ENCODE results near the gene ABLIM2.

The ABLIM2 gene

DNA sequence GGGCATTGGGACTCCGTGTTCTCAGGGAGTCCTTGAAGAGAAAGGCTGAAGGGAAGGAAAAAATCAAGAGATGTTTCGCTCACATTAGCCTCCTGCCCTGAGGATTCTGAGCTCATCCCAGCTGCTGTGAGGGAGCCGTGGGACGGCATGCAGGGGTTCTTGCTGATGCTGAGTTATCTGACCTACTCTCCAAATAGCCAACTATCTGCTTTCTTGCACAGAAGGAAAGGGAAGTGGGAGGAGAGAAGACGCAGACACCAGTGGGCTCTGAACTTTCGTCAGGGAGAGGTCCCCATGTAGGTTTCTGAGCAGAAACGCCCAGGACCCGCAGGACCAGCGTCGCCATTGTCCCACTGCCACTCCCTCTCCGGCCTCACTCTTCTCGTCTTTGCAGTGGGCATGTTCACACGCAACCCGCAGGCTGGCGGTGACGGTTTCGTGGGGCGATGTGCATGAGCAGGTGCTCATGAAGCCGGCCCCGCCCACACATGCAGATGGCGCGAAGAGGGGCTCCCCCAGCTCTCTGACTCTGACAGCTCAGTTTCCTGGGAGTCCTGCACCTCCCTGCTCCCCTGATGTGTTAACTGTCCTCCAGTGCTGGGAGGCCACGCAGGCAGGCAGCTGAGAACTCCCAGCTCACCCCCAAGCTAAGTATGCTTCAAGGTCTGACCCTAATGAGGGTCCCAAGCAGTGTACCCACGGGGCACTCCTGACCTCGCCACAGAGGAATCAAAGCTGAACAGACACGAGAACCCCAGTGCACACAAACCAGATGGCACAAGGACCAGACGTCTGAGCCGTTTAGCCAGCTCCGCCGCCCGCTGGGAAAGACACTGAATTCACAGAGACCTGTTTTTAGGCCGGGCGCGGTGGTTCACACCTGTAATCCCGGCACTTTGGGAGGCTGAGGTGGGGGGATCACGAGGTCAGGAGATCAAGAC is 13.6 kb upstream of the ABLIM2 start:
- FAIRE-seq = no peak
- TF ChIP-seq CTCF (IDR thresholded peaks at IDR 0.05; ENCODE audit: insufficient read depth, missing control alignments) = no peak
- no peak for DNase-seq (ENCODE audit: insufficient read length, low spot score)

DNA sequence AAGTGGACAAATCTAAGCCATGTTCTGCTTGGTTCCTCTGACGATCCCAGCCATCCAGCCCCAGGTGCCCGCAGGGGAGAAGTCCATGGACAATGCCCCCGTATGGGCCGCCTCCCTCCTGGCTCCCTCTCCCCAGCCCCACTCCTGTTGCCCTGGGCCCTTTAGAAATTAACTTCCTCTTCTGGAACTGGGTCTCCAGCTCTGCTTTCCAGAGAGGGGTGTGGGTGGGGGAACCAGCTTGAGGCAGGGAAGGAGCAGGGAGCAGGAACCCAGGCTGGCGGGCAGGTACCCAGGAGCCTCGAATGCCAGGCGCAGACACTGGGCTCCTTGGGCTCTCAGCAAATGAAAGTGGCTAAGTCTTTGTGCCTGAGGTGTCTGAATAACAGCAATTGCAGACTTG is 12.7 kb upstream of the ABLIM2 start:
- TF ChIP-seq CTCF (IDR thresholded peaks at IDR 0.05; ENCODE audit: insufficient read depth, missing control alignments) = no peak
- DNase-seq (ENCODE audit: insufficient read length, low spot score) (no peak), FAIRE-seq (no peak)

- FAIRE-seq (no peak), DNase-seq (ENCODE audit: insufficient read length, low spot score) (no peak)
- TF ChIP-seq CTCF (IDR thresholded peaks at IDR 0.05; ENCODE audit: insufficient read depth, missing control alignments) = no peak
These were observed 11.7 kb upstream of the ABLIM2 start for GRCh38 chr4:8170341-8170740.

- no peak for TF ChIP-seq CTCF (IDR thresholded peaks at IDR 0.05; ENCODE audit: insufficient read depth, missing control alignments)
- FAIRE-seq (no peak), DNase-seq (ENCODE audit: insufficient read length, low spot score) (no peak)
These were observed 11.2 kb upstream of the ABLIM2 start for GRCh38 chr4:8169763-8170162.

DNA sequence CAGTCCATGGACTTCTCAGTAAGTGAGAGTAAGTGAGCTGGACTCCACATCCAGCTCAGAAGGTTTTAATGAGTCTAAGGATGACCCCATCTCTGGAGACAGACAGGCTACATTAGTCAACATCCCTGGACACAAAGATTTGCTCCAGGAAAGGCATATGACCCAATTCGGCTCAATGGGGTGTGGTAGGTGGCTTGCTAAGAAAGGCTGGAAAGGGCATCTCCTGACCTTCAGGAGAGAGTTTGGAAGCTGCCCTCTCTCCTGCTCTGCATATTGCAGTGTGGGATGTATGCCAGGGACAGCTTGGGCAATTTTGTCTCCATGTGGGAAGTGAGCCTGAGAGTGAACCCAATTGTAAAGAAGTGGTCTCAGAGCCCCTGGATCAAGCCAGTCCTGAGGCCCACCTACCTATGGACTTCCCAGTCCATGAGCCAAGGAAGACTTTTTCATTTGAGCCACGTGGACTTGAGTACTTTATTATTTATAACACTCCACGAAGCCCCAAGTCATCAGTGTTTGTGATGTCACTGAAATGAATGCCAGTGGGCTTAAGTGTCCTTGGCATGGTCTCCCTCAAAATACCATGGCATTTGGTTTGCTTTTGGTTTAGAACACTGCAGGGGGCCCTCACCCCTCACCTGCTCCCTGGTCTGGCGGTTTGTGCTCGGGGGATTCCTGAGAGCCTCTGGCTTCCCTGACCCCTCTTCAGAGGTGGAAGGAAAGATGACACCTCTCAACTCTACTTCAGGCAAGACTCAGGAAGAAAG is 10.4 kb upstream of the ABLIM2 start:
- TF ChIP-seq CTCF (IDR thresholded peaks at IDR 0.05; ENCODE audit: insufficient read depth, missing control alignments) = no peak
- FAIRE-seq (no peak), DNase-seq (ENCODE audit: insufficient read length, low spot score) (no peak)

GRCh38 chr4:8168232-8168631 is 9.6 kb upstream of the ABLIM2 start:
- FAIRE-seq (no peak), DNase-seq (ENCODE audit: insufficient read length, low spot score) (no peak)
- TF ChIP-seq CTCF (IDR thresholded peaks at IDR 0.05; ENCODE audit: insufficient read depth, missing control alignments) = no peak

All from D721Med (cell line).